Astrocyte (in vitro differentiated cells and primary cell): ENCODE data around the gene PIK3CB. TPM values are rescaled to one million over a fixed set of nuclear protein-coding genes. Genes with fewer than 3 reads are reported as not detected.
"Not testable (repeated sequence)": the region's sequence is repeated elsewhere in the genome, so short reads cannot be mapped to it uniquely, and the experiment has no call there.

Source experiments
- DNase-seq: peaks from one replicate; pipeline ENCODE4 v3.0.0-alpha.2; 2010; ENCODE audit warnings: low read depth
- FAIRE-seq: peaks from 2 replicates; lab custom pipeline; 2011; peaks lifted over from hg19 to GRCh38; lab: Jason Lieb, UNC
- H2AFZ ChIP-seq: 2 replicates; pipeline ENCODE4 v1.6.0; 2012; ENCODE audit warnings: low read depth, low read length, inconsistent platforms
- H3K27ac ChIP-seq: 2 replicates; pipeline ENCODE4 v1.5.1; 2011; ENCODE audit warnings: low read depth, low read length, inconsistent platforms
- H3K27me3 ChIP-seq: 2 replicates; pipeline ENCODE4 v1.6.0; 2011; ENCODE audit warnings: low read length, inconsistent platforms; ENCODE audit not compliant: insufficient read depth
- H3K36me3 ChIP-seq: 2 replicates; pipeline ENCODE4 v1.5.1; 2011; ENCODE audit warnings: low read length, inconsistent platforms; ENCODE audit not compliant: insufficient read depth
- H3K4me1 ChIP-seq: 2 replicates; pipeline ENCODE4 v1.5.1; 2011; ENCODE audit warnings: low read length, inconsistent platforms; ENCODE audit not compliant: insufficient read depth
- H3K4me2 ChIP-seq: 2 replicates; pipeline ENCODE4 v1.6.0; 2012; ENCODE audit warnings: low read length, inconsistent platforms
- H3K4me3 ChIP-seq: 2 replicates; pipeline ENCODE4 v1.5.1; 2011; ENCODE audit warnings: low read depth, mild to moderate bottlenecking, low read length, inconsistent platforms; ENCODE audit not compliant: insufficient read depth
- H3K79me2 ChIP-seq: 2 replicates; pipeline ENCODE4 v1.6.0; 2012; ENCODE audit warnings: mild to moderate bottlenecking, low read length, inconsistent platforms; ENCODE audit not compliant: insufficient read depth
- H3K9ac ChIP-seq: 2 replicates; pipeline ENCODE4 v1.6.0; 2012; ENCODE audit warnings: mild to moderate bottlenecking, low read length, inconsistent platforms
- H3K9me3 ChIP-seq: 2 replicates; pipeline ENCODE4 v1.5.1; 2012; ENCODE audit warnings: low read depth, mild to moderate bottlenecking, low read length, inconsistent platforms; ENCODE audit not compliant: insufficient read depth
- H4K20me1 ChIP-seq: 2 replicates; pipeline ENCODE4 v1.6.0; 2012; ENCODE audit warnings: low read length, inconsistent platforms; ENCODE audit not compliant: insufficient read depth
- H3K27ac Mint-ChIP-seq: one replicate; pipeline ENCODE4 v1.8.0; 2021; ENCODE audit warnings: mild to moderate bottlenecking, mixed read lengths; ENCODE audit not compliant: unreplicated experiment
- H3K27me3 Mint-ChIP-seq: one replicate; pipeline ENCODE4 v1.8.0; 2021; ENCODE audit warnings: low read depth, mixed read lengths; ENCODE audit not compliant: unreplicated experiment
- H3K36me3 Mint-ChIP-seq: one replicate; pipeline ENCODE4 v1.8.0; 2021; ENCODE audit warnings: low read depth, mixed read lengths; ENCODE audit not compliant: unreplicated experiment
- H3K4me1 Mint-ChIP-seq: one replicate; pipeline ENCODE4 v1.8.0; 2021; ENCODE audit warnings: low read depth, mixed read lengths; ENCODE audit not compliant: unreplicated experiment
- H3K4me3 Mint-ChIP-seq: one replicate; pipeline ENCODE4 v1.8.0; 2021; ENCODE audit warnings: mild to moderate bottlenecking, moderate library complexity, mixed read lengths; ENCODE audit not compliant: unreplicated experiment
- H3K9me3 Mint-ChIP-seq: one replicate; pipeline ENCODE4 v1.8.0; 2021; ENCODE audit warnings: mild to moderate bottlenecking, mixed read lengths; ENCODE audit not compliant: unreplicated experiment
- CTCF ChIP-seq: IDR thresholded peaks from 2 replicates; pipeline ENCODE4 v1.5.1; 2011; ENCODE audit warnings: low read depth, mild to moderate bottlenecking, inconsistent platforms, low read length, moderate library complexity; ENCODE audit not compliant: insufficient read depth
- EZH2 ChIP-seq: IDR thresholded peaks from 2 replicates; pipeline ENCODE4 v1.6.1; 2012; ENCODE audit warnings: mild to moderate bottlenecking, low read length, inconsistent platforms; ENCODE audit not compliant: insufficient read depth
- total RNA-seq: library from RNA; stranded (reverse); gene quantifications from 2 replicates; pipeline ENCODE4 v1.2.1, GENCODE V29; 2021

The PIK3CB gene
- total RNA-seq, 1 donor from 2014 or later, result 24.8 TPM

- Mint-ChIP-seq H3K27ac (no peak overlapping the region), H3K9me3 (no peaks in the 10 kb centered on the region), H3K27me3 (no peaks in the 10 kb centered on the region), H3K4me3 (no peak overlapping the region), H3K4me1 (peaks cover 4% of the 10 kb centered on the region), H3K36me3 (no peaks in the 10 kb centered on the region)
- Histone ChIP-seq H3K4me3 (no peak overlapping the region), H3K27ac (no peak overlapping the region), H3K4me2 (no peak overlapping the region), H3K36me3 (no peaks in the 10 kb centered on the region), H3K9me3 (no peaks in the 10 kb centered on the region), H3K27me3 (no peaks in the 10 kb centered on the region), H4K20me1 (peaks cover 15% of the 10 kb centered on the region), H3K9ac (no peak overlapping the region), H3K79me2 (peaks cover 48% of the 10 kb centered on the region), H2AFZ (no peak overlapping the region), H3K4me1 (no peaks in the 10 kb centered on the region)
- DNase-seq (no peak), FAIRE-seq (no peak)
- no peak for TF ChIP-seq EZH2
- no peak for TF ChIP-seq CTCF
These were observed 31.6 kb downstream of the PIK3CB start for GRCh38 chr3:138803006-138803653.

GRCh38 chr3:138802223-138802622, 32.5 kb downstream of the PIK3CB start:
- H3K36me3 ChIP-seq, H3K9me3 ChIP-seq, H3K9ac ChIP-seq, H3K27ac ChIP-seq, FAIRE-seq, H3K27me3 Mint-ChIP-seq, H3K4me3 ChIP-seq, H3K4me1 ChIP-seq, H3K4me2 ChIP-seq, H3K4me1 Mint-ChIP-seq, H2AFZ ChIP-seq, H3K27ac Mint-ChIP-seq, DNase-seq, H3K9me3 Mint-ChIP-seq, H3K36me3 Mint-ChIP-seq, H3K27me3 ChIP-seq, H3K4me3 Mint-ChIP-seq: not testable (repeated sequence)
- peaks cover 15% of the 10 kb centered on the region for H4K20me1 ChIP-seq
- peaks cover 47% of the 10 kb centered on the region for H3K79me2 ChIP-seq

GRCh38 chr3:138801792-138802191, 32.9 kb downstream of the PIK3CB start:
- no peak for FAIRE-seq
- TF ChIP-seq CTCF (no peak), EZH2 (no peak)
- Histone ChIP-seq H3K9ac (no peak overlapping the region), H3K27ac (no peak overlapping the region), H3K4me2 (no peak overlapping the region), H2AFZ (no peak overlapping the region), H3K27me3 (no peaks in the 10 kb centered on the region), H3K36me3 (no peaks in the 10 kb centered on the region), H3K4me3 (no peak overlapping the region), H4K20me1 (peaks cover 15% of the 10 kb centered on the region), H3K4me1 (no peaks in the 10 kb centered on the region), H3K9me3 (no peaks in the 10 kb centered on the region), H3K79me2 (peaks cover 50% of the 10 kb centered on the region)
- peaks cover 4% of the 10 kb centered on the region for H3K4me1 Mint-ChIP-seq
- H3K9me3 Mint-ChIP-seq, result no peaks in the 10 kb centered on the region
- H3K4me3 Mint-ChIP-seq, result no peak overlapping the region
- H3K27me3 Mint-ChIP-seq, result no peaks in the 10 kb centered on the region
- H3K36me3 Mint-ChIP-seq, result no peaks in the 10 kb centered on the region
- no peak for DNase-seq
- no peak overlapping the region for H3K27ac Mint-ChIP-seq
